NCI-H2107 (cell line): Measurements from ENCODE around the gene DMRTC1.
"Not testable (repeated sequence)": the region's sequence is repeated elsewhere in the genome, so short reads cannot be mapped to it uniquely, and the experiment has no call there.

Source experiments
- DNase-seq: peaks from one replicate; lab custom pipeline; 2025; lab: John Stamatoyannopoulos, UW

Gene DMRTC1

DNA sequence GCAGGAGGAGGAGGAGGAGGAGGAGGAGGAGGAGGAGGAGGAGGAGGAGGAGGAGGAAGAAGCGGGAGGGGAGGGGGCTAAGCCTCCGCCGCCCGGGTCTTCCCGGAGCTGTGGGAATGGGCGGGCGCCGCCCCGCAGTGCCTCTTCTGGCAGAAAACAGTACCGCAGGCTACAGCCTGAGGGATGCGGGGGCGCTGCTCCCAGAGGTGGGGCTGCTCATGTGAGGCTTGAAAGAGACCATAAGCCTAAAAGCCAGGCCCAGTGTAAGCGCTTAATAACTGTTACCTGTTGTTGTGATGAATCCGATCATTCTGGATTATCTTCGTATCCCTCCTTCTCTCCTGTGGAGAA lies at the start of gene DMRTC1:
Gene DMRTC1, minus strand, starts transcription at position 19 of the 351 bp plus-strand sequence. CDS start 68,143 bp downstream, outside the sequence.
- DNase-seq, result not testable (repeated sequence)

DNA sequence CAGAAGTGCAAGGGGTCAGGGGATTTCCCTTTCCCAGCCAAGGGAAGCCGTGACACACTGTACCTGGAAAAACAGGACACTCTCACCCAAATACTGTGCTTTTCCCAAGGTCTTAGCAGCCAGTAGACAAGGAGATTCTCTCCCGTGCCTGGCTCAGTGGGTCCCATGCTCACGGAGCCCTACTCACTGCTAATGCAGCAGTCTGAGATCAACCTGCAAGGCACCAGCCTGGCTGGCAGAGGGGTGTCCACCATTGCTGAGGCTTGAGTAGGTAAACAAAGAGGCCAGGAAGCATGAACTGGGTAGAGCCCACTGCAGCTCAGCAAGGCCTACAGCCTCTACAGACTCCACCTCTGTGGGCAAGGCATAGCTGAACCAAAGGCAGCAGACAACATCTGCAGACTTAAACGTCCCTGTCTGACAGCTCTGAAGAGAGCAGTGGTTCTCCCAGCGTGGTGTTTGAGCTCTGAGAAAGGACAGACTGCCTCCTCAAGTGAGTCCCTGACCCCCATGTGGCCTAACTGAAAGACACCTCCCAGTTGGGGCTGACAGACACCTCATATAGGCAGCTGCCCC lies 37.3 kb upstream of the DMRTC1 start:
- DNase-seq, result not testable (repeated sequence)

- not testable (repeated sequence) for DNase-seq
These were observed 31.2 kb upstream of the DMRTC1 start for GRCh38 chrX:72974885-72975284.

DNA sequence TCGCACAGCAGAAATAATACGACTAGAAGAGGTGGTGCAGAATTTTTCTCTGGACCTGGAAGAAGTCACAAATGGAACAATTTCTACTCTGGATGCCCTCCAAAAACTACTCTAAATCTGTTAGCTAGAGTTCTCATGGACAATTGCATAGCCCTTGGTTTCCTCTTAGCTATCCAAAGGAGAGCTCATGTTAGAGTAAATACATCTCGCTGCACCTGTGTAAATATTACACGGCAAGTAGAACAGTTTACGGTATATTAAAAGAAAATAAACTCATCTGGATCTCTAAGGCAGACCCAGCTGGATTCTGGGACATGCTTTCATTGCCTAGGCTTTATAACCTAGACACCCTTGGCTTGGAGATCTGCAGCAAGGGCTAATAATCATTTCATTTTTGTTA lies 28.2 kb upstream of the DMRTC1 start:
- not testable (repeated sequence) for DNase-seq

DNA sequence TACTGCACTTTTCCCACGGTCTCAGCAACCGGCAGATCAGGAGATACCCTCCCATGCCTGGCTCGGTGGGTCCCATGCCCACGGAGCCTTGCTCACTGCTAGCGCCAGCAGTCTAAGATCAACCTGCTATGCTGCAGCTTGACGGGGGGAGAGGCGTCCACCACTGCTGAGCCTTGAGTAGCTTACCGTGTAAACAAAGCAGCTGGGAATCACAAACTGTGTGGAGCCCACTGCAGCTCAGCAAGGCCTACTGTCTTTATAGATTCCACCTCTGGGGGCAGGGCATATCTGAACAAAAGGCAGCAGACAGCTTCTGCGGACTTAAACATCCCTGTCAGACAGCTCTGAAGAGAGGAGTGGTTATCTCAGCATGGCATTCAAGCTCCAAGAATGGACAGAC lies 16.3 kb upstream of the DMRTC1 start:
- DNase-seq, result not testable (repeated sequence)

GRCh38 chrX:72943035-72943818 lies 410 bp downstream of the DMRTC1 start:
- DNase-seq, result not testable (repeated sequence)

DNA sequence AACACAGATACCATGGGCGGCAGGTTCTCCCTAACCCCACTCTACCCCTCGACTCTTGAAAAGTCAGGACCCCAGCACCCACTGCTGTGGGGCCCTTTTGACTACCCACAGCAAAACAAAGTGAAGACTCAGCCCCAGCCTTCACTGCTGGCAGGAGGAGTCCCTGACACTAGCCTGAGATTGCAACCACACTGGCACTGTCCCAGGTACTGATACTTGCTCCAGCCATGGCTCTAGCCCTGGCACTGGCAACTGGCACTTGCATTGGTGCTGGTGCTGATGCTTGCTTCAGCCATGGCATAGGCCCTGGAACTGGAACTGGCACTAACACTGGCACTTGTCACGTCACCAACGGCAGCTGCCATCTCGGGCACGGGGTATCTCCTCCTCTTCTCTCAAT lies 1.4 kb downstream of the DMRTC1 start:
- DNase-seq, result not testable (repeated sequence)

DNA sequence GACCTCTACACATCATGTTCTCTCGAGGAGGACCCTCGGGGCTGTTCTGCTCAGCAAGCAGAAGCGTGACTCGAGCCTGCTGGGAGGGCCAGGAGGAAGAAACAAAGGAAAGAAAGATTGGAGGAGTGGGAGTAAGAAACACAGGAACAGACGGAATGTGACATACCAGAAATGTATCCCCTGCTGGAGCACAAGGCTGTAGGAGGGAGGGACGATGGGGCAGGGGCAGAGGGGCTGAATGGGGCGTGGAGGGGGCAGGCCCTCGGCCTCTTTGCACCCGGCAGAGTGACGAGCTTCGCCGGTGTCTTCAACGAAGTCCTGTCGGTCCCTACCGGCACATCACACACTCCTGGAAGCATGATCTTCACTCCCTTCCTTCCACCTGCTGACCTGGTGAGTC lies 5.7 kb downstream of the DMRTC1 start, which contains the start of gene FAM236A:
Gene FAM236A, plus strand, starts transcription at position 301 of the 400 bp plus-strand sequence. Its CDS starts 57 bp downstream, at position 358.
- not testable (repeated sequence) for DNase-seq

GRCh38 chrX:72936882-72937455 lies 6.7 kb downstream of the DMRTC1 start:
- not testable (repeated sequence) for DNase-seq

- not testable (repeated sequence) for DNase-seq
These were observed 7.2 kb downstream of the DMRTC1 start for GRCh38 chrX:72936455-72936854.

- DNase-seq, result not testable (repeated sequence)
These were observed 11.4 kb downstream of the DMRTC1 start for GRCh38 chrX:72932283-72932682.

- not testable (repeated sequence) for DNase-seq
These were observed 27.5 kb downstream of the DMRTC1 start for GRCh38 chrX:72916096-72916495.

- DNase-seq, result not testable (repeated sequence)
These were observed 31.3 kb downstream of the DMRTC1 start, which contains the start of gene FAM236C for GRCh38 chrX:72912315-72912714. FAM236C (plus strand) TSS chrX:72912615; CDS start chrX:72912715, 100 bp downstream.

- DNase-seq, result not testable (repeated sequence)
These were observed 53.9 kb downstream of the DMRTC1 start for GRCh38 chrX:72889740-72890139.

GRCh38 chrX:72882898-72883297 lies 60.7 kb downstream of the DMRTC1 start:
- not testable (repeated sequence) for DNase-seq

DNA sequence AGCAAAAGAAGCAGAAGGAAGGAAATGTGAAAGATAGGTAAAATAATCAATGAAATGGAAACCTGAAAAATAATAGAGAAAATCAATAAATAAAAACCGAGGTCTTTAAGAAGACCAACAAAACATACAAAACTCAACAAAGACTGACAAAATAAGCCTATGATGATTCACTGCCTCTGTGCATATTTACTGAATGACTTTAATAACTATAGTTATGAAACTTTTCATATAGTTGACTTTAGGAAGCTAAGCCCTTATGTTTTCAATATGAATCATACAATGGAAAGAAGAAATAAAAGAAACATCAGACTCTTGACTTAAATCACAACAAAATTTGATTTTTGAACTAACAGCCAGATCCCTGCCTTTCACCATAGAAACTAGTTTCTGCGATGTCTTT lies 106.1 kb downstream of the DMRTC1 start:
- DNase-seq, result not testable (repeated sequence)

- not testable (repeated sequence) for DNase-seq
These were observed 112.9 kb downstream of the DMRTC1 start for GRCh38 chrX:72830701-72831100.
